Muscle of leg (tissue), 11 donors: Measurements from ENCODE around the gene DNAJC1. TPM values are rescaled to one million over a fixed set of nuclear protein-coding genes. Genes with fewer than 3 reads are reported as not detected.
A peak's percentile ranks its signal among the peaks of the same experiment; 100 is the strongest.
"Not testable (repeated sequence)": the region's sequence is repeated elsewhere in the genome, so short reads cannot be mapped to it uniquely, and the experiment has no call there.

Experiments used
- DNase-seq: peaks from one replicate; pipeline ENCODE4 v3.0.0; 2013
- H3K27ac ChIP-seq: one replicate; pipeline ENCODE4 v1.5.1; 2013; ENCODE audit warnings: mild to moderate bottlenecking, low read length, control low read depth
- H3K27me3 ChIP-seq: one replicate; pipeline ENCODE4 v1.6.1; 2013; ENCODE audit warnings: low read length; ENCODE audit not compliant: control insufficient read depth, insufficient read depth
- H3K36me3 ChIP-seq: one replicate; pipeline ENCODE4 v1.6.1; 2013; ENCODE audit warnings: low read length; ENCODE audit not compliant: control insufficient read depth, insufficient read depth
- H3K4me1 ChIP-seq: one replicate; pipeline ENCODE4 v1.6.1; 2013; ENCODE audit warnings: low read length; ENCODE audit not compliant: control insufficient read depth, insufficient read depth
- H3K4me3 ChIP-seq: one replicate; pipeline ENCODE4 v1.5.1; 2013; ENCODE audit warnings: low read length, control low read depth
- H3K9me3 ChIP-seq: replicated peaks from 2 replicates; pipeline ENCODE4 v1.6.1; 2013; ENCODE audit warnings: low read depth, low read length; ENCODE audit not compliant: control insufficient read depth
- WGBS: methylation state at CpG from one replicate; pipeline ENCODE4 v1.1.5; 2013; ENCODE audit warnings: missing lambda C conversion rate; ENCODE audit not compliant: insufficient coverage; 5-methylcytosine and 5-hydroxymethylcytosine counted together
- polyA plus RNA-seq, 8 donors: library from polyadenylated mRNA; unstranded; fragments of 120-200 nt; gene quantifications; one replicate each; pipeline versions ENCODE4 v1.2.1 to v1.2.3, GENCODE V29; 2013; ENCODE audit warnings: inconsistent platforms in 1 of 8, low replicate concordance in 1 of 8; ENCODE audit not compliant: insufficient read length in 8 of 8, insufficient read depth in 1 of 8
- total RNA-seq: library from RNA; stranded (reverse); fragments of 120-200 nt; gene quantifications from one replicate; pipeline ENCODE4 v1.2.4, GENCODE V29; 2013

Gene DNAJC1
- total and polyA plus RNA-seq, 9 donors, result 11.5 to 19.6 (median 12.8) TPM

DNA sequence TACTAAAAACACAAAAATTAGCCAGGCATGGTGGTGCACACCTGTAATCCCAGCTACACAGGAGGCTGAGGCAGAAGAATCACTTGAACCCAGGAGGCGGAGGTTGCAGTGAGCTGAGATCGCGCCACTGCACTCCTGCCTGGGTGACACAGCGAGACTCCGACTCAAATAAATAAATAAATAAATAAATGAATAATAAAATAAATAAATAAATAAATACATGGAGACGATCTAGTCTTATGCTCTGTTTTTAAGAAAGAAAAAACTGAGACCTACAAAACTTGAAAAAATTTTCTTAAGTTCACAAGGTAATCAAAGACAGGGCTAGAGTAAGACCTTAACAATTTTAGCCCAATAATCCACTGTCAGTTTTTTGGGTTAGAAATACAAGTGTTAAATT, 181.3 kb downstream of the DNAJC1 start:
- not testable (repeated sequence) for H3K27ac ChIP-seq, H3K4me3 ChIP-seq, H3K27me3 ChIP-seq, H3K36me3 ChIP-seq, DNase-seq, H3K4me1 ChIP-seq
- no CpG with 5 or more reads among the region's 6 CpGs for WGBS
- H3K9me3 ChIP-seq, result peaks cover 20% of the 10 kb centered on the region

DNA sequence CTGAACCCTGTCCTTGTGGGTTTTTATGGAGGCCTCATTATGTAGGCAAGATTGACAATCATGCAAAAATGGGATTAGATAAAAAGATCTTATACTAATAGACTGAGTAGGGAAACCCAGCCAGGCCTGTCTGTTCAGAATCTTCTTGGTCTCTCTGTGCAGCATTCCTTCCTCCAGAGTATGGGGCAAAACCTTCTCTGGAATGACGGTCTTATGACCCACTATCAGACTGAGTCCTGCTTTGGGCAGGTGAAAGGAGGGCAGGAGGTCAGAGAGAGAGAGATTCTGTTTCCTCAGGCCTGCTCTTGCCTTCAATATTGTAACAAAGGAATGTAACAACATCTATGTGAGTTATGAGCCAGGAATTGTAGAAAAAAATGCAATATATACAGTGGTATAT, 182.6 kb downstream of the DNAJC1 start:
- Histone ChIP-seq H3K27ac (no peak overlapping the region), H3K4me3 (no peak overlapping the region), H3K36me3 (no peaks in the 10 kb centered on the region), H3K27me3 (no peaks in the 10 kb centered on the region), H3K9me3 (peaks cover 10% of the 10 kb centered on the region), H3K4me1 (no peaks in the 10 kb centered on the region)
- no CpG with 5 or more reads among the region's 1 CpG for WGBS
- DNase-seq, result no peak

DNA sequence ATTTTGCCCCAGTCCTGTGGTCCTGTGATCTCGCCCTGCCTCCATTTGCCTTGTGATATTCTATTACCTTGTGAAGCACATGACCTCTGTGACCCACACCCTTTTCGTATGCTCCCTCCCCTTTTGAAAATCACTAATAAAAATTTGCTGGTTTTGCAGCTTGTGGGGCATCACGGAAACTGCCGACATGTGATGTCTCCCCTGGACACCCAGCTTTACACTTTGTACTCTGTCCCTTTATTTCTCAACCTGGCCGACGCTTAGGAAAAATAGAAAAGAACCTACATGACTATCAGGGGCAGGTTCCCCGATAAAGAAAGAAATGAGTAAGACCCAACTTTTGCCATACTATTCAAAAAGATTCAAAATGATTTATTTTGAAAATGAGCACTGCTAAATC, 185.1 kb downstream of the DNAJC1 start:
- not testable (repeated sequence) for H3K27ac ChIP-seq, H3K9me3 ChIP-seq, H3K36me3 ChIP-seq, DNase-seq, H3K27me3 ChIP-seq, H3K4me3 ChIP-seq, H3K4me1 ChIP-seq
- 87% methylated on average over 6 of the region's 7 CpGs for WGBS

DNA sequence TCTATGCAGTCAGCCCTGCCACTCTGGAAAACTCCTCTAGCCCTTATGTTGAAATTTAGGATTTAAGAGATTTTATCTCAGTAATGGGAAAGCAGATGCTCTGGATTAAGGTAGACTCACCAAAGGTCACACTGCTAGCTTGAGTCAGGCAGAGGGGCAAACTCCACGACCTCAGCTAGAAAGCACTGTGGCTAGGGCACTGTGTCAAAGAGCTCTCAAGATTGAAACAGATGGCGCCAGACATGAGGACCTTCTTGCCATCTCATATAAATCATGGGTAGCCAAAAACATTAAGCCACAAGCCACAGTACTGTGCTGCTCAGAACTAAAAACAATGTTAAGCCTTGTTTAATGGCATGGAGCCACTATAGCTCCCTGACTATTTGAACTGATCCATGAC, 188.7 kb downstream of the DNAJC1 start:
- no peaks in the 10 kb centered on the region for H3K27me3 ChIP-seq
- 31% methylated on average over 2 of the region's 2 CpGs for WGBS
- no peak overlapping the region for H3K4me3 ChIP-seq
- no peak for DNase-seq
- no peaks in the 10 kb centered on the region for H3K4me1 ChIP-seq
- no peaks in the 10 kb centered on the region for H3K36me3 ChIP-seq
- no peaks in the 10 kb centered on the region for H3K9me3 ChIP-seq
- H3K27ac ChIP-seq, result no peak overlapping the region

DNA sequence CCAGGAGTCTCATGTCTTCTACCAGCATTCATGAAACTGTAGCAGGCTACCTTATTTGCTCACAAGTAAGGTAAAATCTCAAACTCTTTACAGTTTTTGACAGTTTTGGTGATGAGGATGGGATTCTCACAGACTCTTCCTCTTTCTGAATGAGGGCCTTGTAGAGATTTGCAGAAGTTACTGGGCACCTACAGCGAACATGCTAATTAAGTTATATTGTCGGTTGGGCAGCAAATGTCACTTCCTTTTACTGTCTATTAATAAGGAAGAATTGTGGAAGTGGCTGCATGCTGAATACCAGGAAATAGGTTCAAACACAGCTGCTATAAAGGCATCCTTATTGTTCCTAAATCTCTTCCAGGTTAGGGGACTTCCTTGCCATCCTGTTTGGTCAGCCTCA, 189.6 kb downstream of the DNAJC1 start:
- WGBS, result no CpG with 5 or more reads among the region's 2 CpGs
- peak; percentile 45 for DNase-seq
- Histone ChIP-seq H3K4me3 (no peak overlapping the region), H3K27ac (no peak overlapping the region), H3K4me1 (no peaks in the 10 kb centered on the region), H3K27me3 (no peaks in the 10 kb centered on the region), H3K9me3 (no peaks in the 10 kb centered on the region), H3K36me3 (no peaks in the 10 kb centered on the region)

DNA sequence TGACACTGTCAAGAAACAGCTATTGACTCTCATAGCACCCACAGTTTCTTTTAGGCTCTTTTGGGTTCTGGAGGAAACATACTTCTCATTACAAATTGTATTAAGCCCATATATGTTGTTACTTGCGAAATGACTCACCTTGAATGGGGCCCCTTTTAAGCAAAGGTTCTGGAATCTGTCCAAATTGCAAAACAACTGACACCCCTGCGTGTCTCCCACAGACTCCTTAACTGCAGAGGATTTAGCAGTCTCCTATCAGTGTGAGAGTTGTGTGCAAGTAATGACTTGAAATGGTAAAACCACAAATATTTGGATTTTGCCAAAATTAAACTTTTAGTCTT, 192.3 kb downstream of the DNAJC1 start:
- no peak overlapping the region for H3K4me3 ChIP-seq
- H3K4me1 ChIP-seq, result no peaks in the 10 kb centered on the region
- no peaks in the 10 kb centered on the region for H3K9me3 ChIP-seq
- WGBS, result no CpG with 5 or more reads among the region's 2 CpGs
- H3K27me3 ChIP-seq, result no peaks in the 10 kb centered on the region
- no peak overlapping the region for H3K27ac ChIP-seq
- H3K36me3 ChIP-seq, result no peaks in the 10 kb centered on the region
- no peak for DNase-seq

DNA sequence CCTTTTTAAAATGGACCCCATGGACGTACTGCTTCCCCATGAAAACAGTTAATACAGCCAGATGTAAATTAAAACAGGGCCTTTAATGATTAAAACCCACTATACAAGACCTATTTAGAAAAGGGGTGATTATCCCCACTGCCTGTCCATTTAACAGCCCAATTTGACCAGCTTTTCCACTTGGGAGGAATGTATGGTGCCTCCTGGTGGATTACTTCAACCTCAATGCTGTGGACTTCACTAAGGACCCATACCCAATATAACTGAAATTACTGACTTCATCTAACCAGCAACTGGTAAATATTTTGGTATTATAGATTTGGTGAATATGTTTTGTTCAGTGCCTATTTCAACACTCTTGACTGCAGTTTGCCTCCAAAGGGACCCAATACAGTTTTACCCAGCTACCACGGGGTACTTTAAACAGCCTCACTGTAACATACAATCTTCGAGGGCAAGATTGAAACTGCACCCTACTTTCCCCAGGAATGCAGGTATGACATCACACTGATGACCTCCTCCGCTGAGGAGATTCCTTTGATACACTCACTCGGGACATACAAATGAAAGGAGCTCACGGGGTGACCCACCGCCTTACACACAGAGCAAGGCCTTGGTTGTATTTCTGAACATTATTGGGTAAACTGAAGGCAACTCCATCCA, 192.8 kb downstream of the DNAJC1 start:
- H3K27me3 ChIP-seq, result no peaks in the 10 kb centered on the region
- H3K36me3 ChIP-seq, result no peaks in the 10 kb centered on the region
- no peak for DNase-seq
- no peaks in the 10 kb centered on the region for H3K9me3 ChIP-seq
- no peak overlapping the region for H3K4me3 ChIP-seq
- H3K27ac ChIP-seq, result no peak overlapping the region
- WGBS, result no CpG with 5 or more reads among the region's 7 CpGs
- no peaks in the 10 kb centered on the region for H3K4me1 ChIP-seq

DNA sequence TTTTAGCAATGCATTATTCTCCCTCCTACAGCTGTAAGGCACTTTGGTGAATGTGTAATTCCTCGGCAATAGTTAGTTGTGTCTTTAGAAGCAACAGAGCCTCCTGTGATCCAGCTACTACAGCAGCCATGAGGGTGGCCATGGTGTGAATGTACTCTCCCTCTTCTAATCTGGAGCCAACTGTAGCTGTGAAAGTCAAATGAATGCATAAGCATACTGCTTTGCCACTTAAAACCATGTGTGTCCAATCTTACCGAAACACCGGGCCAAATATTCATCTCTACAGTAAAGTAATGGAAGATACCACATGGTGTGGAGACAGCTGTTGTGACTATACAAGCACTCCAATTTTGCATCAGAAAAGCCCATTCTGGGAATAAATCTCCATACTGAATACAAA, 195.0 kb downstream of the DNAJC1 start:
- WGBS, result no CpG with 5 or more reads among the region's 3 CpGs
- Histone ChIP-seq H3K36me3 (no peaks in the 10 kb centered on the region), H3K9me3 (no peaks in the 10 kb centered on the region), H3K27me3 (no peaks in the 10 kb centered on the region), H3K27ac (no peak overlapping the region), H3K4me1 (no peaks in the 10 kb centered on the region), H3K4me3 (no peak overlapping the region)
- peak; percentile 77 for DNase-seq

DNA sequence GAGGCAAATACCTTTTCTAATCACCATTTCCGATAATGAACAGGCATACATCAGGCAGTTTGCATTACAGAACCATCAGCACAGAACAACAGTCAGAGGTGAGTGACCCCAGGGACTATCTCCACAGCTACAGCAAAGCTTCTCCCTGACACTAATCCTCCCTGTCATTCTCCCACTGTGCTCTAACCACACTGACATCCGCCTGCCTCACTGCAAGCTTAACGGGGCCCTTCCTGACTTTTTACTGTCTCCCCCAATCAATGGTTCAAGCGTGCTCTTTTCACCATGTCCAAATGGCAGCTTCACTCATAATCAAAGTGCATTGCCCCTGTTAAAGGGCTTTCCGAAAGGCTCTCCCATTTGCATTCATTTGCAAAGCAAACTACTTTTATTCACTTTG, 196.3 kb downstream of the DNAJC1 start:
- no peaks in the 10 kb centered on the region for H3K36me3 ChIP-seq
- H3K4me1 ChIP-seq, result no peaks in the 10 kb centered on the region
- no peaks in the 10 kb centered on the region for H3K27me3 ChIP-seq
- no peak overlapping the region for H3K4me3 ChIP-seq
- H3K9me3 ChIP-seq, result no peaks in the 10 kb centered on the region
- 38% methylated on average over 4 of the region's 5 CpGs for WGBS
- H3K27ac ChIP-seq, result no peak overlapping the region
- DNase-seq, result no peak

DNA sequence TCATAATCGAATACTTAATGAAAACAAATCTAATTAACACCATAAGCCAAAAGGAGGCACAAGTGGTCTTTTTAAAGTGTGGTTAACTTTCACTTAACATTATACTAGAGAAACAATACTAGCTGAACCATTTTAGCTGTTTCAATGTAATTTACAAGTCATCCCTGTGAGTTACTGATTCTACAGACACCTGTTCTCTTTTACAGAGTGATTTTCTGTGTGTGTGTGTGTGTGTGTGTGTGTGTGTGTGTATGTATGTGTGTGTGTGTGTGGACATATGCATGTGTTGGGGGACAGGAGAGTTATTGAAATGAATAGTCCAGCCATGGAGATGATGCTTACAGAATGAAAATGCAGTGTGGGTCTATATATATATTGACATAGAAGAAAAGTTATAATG, 200.2 kb downstream of the DNAJC1 start:
- WGBS, result no CpG with 5 or more reads among the region's 1 CpG
- Histone ChIP-seq H3K4me1 (peaks cover under 1% of the 10 kb centered on the region), H3K27ac (no peak overlapping the region), H3K27me3 (no peaks in the 10 kb centered on the region), H3K4me3 (no peak overlapping the region), H3K36me3 (no peaks in the 10 kb centered on the region), H3K9me3 (no peaks in the 10 kb centered on the region)
- no peak for DNase-seq

DNA sequence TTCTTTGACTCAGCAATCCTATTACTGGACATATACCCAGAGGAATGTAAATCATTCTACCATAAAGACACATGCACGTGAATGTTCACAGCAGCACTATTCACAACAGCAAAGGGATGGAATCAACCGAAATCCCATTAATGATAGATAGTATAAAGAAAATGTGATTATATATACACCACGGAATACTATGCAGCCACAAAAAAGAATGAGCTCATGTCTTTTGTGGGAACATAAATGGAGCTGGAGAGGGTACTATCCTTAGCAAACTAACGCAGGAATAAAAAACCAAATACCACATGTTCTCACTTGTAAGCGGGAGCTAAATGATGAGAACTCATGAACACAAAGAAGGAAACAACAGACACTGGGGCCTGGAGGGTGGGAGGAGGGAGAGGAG, 201.9 kb downstream of the DNAJC1 start:
- no CpG with 5 or more reads among the region's 5 CpGs for WGBS
- Histone ChIP-seq H3K36me3 (no peaks in the 10 kb centered on the region), H3K4me1 (peaks cover 3% of the 10 kb centered on the region), H3K4me3 (no peak overlapping the region), H3K27me3 (no peaks in the 10 kb centered on the region), H3K27ac (no peak overlapping the region), H3K9me3 (no peaks in the 10 kb centered on the region)
- DNase-seq, result no peak
